H54 (cell line): ENCODE measurements around the gene PIGQ.
A peak's percentile ranks its signal among the peaks of the same experiment; 100 is the strongest.

Experiments
- DNase-seq: peaks from one replicate; pipeline ENCODE4 v3.0.0; 2011; ENCODE audit warnings: low spot score, mixed read lengths; ENCODE audit not compliant: insufficient read length
- FAIRE-seq: peaks from 3 replicates; lab custom pipeline; 2011; peaks lifted over from hg19 to GRCh38; lab: Jason Lieb, UNC
- POLR2A ChIP-seq: IDR thresholded peaks from 2 replicates; pipeline ENCODE4 v1.6.1; 2011; ENCODE audit warnings: low read depth, mild to moderate bottlenecking, low read length

Gene PIGQ

DNA sequence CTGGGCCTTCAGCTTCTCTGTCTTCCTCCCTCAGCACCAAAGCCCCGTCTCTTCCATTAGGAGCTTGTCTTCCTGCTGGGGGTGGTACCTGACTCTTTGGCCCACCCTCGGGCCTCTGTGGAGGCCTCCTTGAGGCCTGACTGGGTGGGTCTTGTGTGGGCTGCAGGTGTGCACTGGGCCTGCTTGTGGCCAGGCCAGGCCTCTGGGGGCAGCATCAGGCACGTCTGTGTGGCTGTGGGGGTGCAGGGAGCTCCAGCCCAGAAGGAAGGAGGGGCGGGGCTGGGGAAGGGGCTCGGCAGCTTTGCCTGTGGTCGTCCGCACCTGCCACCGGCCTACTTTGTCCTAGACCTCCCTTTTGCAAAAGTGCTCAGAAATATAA, 7.0 kb downstream of the PIGQ start:
- FAIRE-seq (no peak), DNase-seq (no peak)
- TF ChIP-seq POLR2A, result no peak

DNA sequence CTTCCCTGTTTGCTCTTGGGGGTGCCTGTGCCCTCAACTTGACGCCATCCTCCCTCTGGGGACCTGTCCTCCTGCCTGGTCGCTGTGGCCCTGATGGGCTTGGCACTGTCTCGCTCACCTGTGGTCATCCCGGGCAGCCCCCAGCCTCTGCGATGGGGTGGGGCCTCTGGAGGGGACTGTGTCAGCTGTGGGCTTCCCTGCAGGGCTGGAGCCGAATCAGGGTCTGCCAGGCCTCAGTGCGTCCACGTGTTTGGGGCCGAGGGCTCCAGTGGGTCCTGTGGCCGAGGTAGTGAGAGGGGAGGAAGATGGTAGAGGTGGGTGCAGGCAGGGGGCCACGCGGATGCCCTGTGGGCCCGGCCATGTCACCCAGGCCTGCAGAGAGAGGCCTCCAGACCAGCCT, 8.0 kb downstream of the PIGQ start:
- no peak for DNase-seq
- no peak for TF ChIP-seq POLR2A
- no peak for FAIRE-seq

DNA sequence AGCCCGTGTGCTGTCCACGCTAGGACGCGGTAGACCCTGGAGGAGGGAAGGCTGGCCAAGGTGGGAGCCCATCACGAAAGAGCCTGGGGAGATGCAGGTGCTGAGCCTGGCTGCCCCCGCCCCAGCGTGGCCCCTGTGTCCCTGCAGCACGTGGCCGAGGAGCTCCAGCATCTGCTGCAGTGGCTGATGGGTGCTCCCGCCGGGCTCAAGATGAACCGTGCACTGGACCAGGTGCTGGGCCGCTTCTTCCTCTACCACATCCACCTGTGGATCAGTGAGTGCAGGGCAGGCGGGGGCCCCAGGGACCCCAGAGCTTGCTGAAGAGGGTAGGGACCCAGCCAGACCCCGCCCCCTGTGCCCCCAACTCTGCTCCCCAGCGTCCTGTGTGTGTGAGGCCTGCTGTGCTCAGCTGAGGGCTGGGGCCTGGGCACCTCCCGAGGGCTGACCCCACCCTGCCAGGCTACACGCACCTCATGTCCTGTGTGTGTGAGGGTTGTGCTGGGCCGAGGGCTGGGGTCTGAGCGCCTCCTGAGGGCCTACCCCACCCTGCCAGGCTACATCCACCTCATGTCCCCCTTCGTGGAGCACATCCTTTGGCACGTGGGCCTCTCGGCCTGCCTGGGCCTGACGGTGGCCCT, 8.6 kb downstream of the PIGQ start:
- FAIRE-seq (no peak), DNase-seq (no peak)
- no peak for TF ChIP-seq POLR2A

DNA sequence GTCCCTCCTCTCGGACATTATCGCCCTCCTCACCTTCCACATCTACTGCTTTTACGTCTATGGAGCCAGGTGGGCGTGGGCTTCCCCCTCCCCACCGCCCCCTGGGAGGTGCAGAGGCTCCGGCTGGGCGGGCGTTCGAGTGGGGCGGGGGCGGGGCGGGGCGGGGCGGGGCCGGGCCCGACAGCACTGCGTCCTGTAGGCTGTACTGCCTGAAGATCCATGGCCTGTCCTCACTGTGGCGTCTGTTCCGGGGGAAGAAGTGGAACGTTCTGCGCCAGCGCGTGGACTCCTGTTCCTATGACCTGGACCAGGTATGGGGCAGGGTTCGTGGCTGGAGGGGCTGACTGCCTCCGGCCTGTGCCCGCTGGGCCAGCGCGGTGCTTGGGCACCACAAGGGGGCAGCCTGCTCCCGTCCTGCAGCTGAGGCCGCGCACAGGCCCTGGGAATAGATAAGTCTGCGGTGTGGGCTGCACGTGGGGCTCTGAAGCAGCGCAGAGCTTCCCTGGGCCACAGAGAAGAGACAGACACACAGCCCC, 9.2 kb downstream of the PIGQ start:
- no peak for FAIRE-seq
- DNase-seq, result no peak
- TF ChIP-seq POLR2A, result no peak

DNA sequence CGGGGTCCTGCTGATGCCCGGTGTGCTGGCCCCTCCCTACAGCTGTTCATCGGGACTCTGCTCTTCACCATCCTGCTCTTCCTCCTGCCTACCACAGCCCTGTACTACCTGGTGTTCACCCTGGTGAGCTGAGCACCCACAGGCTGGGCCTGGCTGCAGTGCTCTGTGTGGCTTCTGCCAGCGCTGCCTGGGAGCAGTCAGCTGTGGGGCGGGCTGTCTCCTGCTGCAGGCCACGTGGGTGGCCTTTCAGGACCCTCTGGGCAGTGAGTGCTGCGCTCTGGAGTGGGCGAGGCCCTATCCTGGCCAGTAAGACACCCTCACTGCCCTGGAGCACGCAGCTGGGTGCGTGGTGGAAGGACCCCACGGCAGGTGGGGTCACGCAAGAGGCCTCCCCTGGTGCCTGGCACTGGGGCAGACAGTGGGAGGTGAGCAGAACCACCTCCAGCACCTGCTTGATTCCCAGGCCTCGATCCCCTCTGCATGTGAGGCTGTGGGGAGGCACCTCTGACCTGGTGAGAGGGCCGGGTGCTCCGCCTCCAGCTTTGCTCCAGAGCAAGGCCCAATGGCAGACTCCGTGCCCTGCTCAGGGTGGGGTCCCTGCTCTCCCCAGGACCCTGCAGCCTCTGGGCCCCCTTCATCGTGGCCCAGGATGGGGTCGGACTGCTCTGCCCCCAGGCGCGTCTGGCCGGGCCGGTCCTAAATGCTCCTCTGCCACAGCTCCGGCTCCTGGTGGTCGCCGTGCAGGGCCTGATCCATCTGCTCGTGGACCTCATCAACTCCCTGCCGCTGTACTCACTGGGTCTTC, 10.6 kb downstream of the PIGQ start:
- TF ChIP-seq POLR2A, result no peak
- no peak for FAIRE-seq
- DNase-seq, result no peak

DNA sequence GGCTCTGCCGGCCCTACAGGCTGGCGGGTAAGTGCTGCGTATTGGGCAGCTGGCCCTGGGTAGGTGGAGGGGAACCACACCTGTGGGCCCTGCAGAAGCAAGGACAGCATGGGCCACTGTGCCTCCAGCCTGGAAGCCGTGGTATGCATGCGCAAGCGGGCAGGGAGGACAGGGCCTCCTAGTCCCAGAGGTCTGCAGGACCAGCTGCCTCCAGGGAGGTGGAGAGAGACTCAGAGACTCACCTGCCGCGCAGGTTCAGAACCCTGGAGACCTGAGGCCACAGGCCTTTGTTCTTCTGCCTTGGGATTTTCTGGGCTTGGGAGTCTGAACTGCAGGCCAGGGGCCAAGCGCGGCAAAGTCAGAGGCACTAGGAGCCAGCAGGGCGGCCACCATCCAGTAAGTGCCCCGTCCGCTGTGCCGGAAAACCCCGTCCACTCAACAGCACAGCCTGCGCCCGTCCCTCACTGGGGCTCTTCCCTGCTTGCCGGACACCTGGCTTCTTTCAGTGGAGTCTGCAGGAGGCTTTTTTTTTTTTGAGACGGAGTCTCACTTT, 11.3 kb downstream of the PIGQ start:
- FAIRE-seq (no peak), DNase-seq (no peak)

DNA sequence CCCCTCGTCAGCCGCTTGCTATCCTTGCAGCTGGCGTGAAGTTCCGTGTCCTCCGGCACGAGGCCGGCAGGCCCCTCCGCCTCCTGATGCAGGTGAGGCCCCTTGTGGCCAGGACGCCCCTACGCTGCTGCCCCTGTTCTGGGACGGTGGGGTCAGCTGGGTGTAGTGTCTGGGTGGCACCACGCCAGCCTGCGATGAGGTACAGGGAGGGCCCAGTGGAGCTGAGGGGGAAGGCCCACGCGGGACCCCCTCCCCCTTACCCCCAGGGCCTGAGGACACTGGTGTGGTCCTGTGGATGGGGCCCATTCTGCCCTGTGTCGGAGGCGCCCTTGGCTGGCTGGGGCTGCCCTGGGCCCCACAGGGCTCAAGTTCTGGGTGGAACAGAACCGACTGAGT, 12.4 kb downstream of the PIGQ start:
- DNase-seq (no peak), FAIRE-seq (no peak)
- TF ChIP-seq POLR2A, result no peak

More for the DNA sequence above, 11.3 kb downstream of the PIGQ start:
- no peak for TF ChIP-seq POLR2A

DNA sequence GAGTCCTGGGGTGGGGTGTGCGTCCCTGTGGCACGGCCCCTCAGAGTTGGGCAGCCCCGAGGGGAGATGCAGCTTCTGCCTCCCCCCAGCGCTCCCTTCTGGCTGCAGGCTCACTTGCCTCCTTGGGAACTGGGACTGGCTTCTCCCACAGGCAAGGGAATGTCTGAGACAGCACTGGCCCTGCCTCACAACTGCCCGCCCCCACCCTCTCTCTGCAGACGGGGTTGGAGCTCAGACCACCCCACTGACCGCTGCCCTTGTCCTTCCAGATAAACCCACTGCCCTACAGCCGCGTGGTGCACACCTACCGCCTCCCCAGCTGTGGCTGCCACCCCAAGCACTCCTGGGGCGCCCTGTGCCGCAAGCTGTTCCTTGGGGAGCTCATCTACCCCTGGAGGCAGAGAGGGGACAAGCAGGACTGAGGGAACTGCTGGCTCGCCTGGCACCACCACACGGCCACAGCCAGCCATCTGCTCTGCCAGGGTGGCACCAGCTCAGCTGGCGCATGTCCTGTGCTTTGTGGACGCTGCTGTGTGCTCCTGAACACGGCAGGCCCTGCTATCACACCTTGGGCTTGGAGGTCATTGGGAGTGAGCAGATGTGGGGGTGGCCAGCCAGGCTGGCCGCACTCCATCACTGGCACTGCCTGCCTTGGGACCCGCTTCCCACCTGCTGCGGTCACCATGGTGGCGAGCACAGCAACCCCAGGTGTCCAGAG, 13.0 kb downstream of the PIGQ start:
- TF ChIP-seq POLR2A, result no peak
- FAIRE-seq (no peak), DNase-seq (no peak)

DNA sequence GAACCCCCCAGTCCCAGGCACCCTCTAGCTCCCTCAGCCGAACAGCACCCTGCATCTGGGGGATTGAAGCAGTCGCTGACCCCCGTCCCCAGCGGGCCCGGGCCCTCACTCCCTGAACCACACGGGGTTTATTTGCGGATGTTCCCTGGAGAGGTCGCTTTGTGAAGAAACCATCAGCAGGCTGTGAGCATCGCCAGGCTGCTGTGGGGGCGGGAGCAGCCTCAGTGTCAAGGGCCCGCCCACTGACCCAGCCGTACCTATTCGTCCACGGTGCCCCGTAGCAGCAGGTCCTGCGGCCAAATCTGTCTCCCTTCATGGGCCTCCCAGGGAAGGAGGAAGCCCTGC, 13.7 kb downstream of the PIGQ start:
- DNase-seq (no peak), FAIRE-seq (no peak)
- TF ChIP-seq POLR2A, result no peak

DNA sequence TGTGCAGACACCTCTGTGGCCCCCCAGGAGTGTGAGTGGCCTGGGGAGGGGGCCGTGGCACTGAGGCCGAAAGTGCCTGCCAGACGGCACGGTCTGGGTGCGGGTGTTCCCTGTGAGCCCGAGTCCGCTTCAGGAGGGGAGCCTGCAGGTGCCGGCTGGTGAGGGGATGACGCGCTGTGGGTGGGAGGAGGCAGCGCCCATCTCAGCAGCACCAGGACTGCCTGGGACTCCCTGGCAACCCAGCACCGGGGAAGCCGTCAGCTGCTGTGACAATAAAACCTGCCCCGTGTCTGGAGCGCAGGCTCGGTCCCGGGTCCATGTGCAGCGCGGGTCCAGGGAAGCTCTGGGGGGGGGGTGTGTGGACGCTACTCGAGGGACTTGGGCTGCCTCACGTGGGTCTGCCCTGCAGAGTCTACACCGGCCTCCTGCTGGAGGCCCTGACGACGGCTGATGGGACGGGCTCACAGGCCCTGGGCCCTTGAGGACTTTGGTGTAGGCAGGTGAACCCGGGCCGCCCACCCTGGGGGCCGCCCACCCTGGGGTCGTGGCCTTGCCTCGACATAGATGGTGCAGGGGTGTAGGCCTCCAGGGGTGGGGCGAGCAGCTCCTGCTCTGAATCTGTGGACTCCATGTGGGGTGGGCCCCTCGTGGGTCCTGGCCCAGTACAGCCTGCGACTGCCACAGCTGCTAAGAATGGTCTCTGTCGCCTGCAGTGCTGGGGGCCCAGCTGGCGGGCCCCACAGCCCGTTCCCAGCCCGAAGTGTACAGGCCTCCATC, 14.2 kb downstream of the PIGQ start:
- TF ChIP-seq POLR2A, result no peak
- DNase-seq (no peak), FAIRE-seq (no peak)

DNA sequence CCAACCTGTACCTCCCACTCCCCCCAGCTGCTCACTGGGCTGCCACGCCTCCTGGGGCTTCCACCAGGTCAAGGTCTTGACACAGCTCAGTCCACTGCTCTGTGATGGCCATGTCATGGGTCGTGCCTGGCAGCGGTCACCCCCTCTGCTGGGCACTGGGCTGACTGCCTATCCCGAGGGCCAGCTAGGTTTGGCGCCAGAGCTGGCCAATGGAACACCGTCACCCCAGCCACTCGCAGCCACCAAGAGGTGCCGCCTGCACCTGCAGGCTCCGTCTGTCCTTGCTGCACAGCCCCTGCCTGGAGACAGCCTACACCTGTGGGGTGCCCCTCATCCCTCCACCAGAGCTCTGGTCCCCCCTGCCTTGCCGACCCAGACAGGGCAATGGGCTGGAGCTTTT, 15.6 kb downstream of the PIGQ start:
- no peak for DNase-seq
- TF ChIP-seq POLR2A, result no peak
- FAIRE-seq, result no peak

DNA sequence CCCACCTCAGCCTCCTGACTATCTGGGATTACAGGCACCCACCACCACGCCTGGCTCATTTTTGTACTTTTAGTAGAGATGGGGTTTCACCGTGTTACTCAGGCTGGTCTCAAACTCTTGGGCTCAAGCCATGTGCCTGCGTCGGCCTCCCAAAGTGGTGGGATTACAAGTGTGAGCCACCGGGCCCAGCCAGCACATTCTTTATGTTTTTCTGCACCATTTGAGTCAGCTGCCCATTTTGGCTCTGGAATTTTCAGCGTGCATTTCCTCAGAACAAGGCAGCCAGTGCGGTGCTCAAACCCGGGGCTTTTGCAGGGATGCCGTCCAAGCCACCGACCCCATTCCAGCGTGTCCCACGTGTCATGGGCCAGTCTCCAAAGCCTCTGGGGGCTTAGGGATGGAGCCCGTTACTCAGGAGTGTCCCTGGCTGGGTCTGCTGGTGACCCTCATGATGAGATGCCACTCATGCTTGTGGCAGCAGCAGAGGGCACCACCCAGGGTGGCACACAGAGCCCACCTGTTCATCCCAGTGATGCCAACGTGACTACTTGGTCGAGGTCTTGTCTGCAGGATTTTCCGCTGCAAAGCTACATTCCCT, 16.4 kb downstream of the PIGQ start:
- TF ChIP-seq POLR2A, result peak; percentile 17; the same call in 1 of the 2 replicates

More for the DNA sequence above, 16.4 kb downstream of the PIGQ start:
- DNase-seq (no peak), FAIRE-seq (no peak)
